DOHH2 (cell line): ENCODE results near the gene HACD2.

Experiments used
- EZH2phosphoT487 ChIP-seq: fragments of 200-600 bp; sonication (generic); IDR thresholded peaks from 2 replicates; pipeline ENCODE4 v1.6.1; 2017; ENCODE audit warnings: borderline replicate concordance, mild to moderate bottlenecking, antibody characterized with exemption, low read length, moderate library complexity, mixed read lengths
- TF ChIP-seq, protein P1 (sequence below): fragments of 200-600 bp; sonication (generic); IDR thresholded peaks from one replicate; pipeline ENCODE4 v1.5.1; 2014; ENCODE audit warnings: antibody characterized with exemption, mild to moderate bottlenecking, low read depth, low read length; ENCODE audit not compliant: poor library complexity, severe bottlenecking

DNA sequence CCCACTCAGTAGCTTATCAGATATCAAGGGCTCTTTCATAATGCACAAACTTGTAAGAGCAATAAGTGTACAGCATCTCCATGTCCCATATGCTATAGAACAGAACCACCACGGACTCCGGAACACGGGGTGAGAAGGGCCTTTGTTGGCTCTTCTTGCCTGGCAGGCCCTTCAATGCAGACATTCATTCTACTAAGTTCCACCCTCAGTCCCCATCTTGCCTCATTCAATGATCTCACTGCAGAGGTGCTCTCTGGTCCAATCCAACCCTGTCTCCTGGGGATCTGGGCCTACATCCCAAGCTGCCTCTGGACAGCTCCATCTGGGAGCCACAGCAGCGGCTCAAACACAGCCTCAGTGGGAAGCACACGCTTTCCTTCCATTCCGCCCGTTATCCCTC is 16.8 kb downstream of the HACD2 start:
- TF ChIP-seq, protein P1, sequence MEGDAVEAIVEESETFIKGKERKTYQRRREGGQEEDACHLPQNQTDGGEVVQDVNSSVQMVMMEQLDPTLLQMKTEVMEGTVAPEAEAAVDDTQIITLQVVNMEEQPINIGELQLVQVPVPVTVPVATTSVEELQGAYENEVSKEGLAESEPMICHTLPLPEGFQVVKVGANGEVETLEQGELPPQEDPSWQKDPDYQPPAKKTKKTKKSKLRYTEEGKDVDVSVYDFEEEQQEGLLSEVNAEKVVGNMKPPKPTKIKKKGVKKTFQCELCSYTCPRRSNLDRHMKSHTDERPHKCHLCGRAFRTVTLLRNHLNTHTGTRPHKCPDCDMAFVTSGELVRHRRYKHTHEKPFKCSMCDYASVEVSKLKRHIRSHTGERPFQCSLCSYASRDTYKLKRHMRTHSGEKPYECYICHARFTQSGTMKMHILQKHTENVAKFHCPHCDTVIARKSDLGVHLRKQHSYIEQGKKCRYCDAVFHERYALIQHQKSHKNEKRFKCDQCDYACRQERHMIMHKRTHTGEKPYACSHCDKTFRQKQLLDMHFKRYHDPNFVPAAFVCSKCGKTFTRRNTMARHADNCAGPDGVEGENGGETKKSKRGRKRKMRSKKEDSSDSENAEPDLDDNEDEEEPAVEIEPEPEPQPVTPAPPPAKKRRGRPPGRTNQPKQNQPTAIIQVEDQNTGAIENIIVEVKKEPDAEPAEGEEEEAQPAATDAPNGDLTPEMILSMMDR, result no peak
- TF ChIP-seq EZH2phosphoT487, result no peak
